T1000 (cell line): ENCODE results near the gene HOXB7.

Experiments used
- DNase-seq: peaks from one replicate; lab custom pipeline; 2025; ENCODE audit warnings: mixed read lengths; lab: John Stamatoyannopoulos, UW

The HOXB7 gene

DNA sequence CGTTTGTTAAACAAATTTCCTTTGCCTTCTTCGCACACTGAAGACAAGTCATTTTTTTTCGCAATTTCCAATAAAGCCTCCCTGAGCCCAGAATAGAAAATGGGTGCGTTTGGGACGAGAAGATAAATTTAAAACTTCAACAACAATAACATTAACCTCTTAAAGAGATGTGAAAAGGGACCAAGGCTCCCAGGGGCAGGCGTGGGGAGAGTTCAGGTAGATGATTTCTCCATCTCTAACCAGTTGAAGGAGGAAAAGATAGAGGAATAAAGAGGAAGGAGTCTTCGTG is 31.4 kb downstream of the HOXB7 start:
- no peak for DNase-seq

DNA sequence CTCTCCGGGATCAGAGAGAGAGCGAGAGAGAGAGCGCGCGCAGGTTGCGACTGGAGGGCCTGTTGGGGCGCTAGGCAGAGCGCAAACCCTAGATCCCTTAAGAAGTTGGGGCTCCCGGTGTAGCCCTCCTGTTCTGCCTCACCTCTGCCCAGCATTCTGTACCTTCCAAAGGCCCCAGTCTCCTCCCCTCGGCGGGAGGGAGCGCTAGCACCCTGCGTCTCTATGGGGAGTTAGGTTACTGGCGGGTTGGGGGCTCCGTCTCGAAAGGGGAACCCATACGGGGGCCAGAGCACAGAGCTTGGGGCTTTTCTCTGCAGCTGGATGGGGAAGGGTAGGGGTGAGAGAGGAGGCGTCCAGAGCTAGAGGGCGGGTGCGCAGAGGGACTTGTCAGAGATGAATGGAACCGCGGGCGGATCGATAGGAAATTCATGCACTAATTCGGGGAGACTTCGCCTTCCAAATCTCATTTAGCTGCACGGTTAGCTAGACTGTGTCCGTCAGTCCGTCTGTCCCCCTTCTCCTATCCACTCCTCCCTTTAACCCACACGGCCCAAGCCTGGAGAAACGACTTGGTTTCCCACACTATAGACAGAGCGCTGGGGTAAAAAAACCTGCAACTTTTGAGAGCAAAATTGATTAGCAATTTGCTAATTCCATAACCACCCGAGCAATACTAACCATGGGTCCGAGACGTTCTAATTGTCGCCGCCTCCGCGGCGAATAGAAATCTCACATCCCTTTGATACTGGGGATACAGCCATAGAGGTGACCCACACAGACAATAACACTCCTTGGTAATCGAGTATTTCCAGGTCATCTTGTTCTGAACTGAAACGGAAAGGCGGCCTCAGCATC is 32.0 kb downstream of the HOXB7 start:
- no peak for DNase-seq

DNA sequence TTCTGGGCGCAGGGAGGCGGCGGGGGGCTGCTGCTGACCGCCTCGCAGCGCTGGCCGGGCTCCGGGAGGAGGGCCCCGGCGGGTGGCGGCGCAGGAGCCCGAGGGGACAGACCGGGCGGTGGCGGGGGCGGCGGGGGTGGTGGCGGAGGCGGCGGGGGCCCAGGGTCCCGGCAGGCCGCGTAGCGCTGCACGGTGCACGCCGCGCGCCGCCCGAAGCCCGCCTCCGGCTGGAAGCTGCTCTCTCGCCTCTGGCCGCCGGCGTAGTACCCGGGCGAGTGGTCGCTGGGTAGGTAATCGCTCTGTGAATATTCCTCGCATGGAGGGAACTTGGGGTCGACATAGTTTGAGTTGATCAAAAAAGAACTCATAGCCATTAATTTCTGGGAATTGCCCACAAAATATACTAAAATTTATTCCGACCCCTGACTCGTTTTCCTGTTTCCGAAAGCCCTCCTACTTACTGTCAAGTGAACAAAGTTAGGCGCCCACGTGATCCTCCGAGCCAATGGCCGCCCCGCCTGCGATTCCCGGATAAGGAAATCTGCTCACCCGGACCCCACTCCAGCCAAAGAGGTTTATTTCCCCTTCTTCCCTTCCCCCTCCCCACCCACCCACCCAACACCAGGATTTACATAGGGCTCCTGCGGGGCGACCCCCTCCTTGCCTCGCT is 32.7 kb downstream of the HOXB7 start, which contains the start of gene HOXB4:
HOXB4 (minus strand) TSS at position 405 of the 670 bp plus-strand sequence; CDS start at position 374, 31 bp downstream.
- peak; percentile 25 for DNase-seq

DNA sequence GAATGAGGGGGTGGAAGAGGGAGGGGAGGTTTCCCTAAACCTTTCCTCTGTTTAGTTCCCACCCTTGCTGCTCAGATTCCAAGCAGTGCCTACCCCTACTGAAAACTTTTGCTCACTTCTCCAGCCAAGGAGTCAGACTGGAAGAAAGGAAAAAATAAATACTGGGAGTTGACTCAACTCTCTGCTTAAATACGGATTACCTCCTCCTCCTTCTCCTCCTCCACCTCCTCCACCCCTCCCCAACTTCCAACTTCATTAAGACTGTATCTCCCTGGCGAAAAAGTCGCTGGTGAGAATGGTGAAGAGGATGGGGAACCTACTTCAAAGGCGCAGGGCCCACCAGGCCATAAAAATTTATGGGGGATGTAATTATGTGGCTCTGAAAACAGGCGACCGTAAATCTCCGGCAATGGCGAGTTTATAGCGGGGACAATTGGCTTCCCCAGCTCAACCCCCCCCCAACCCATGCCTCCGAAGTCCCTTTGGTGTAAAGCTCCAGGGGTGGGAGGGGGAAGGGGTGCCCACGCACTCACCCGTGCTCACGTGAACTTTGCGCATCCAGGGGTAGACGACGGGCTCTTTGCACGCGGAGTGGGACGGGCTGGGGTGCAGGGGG is 33.4 kb downstream of the HOXB7 start:
- no peak for DNase-seq

DNA sequence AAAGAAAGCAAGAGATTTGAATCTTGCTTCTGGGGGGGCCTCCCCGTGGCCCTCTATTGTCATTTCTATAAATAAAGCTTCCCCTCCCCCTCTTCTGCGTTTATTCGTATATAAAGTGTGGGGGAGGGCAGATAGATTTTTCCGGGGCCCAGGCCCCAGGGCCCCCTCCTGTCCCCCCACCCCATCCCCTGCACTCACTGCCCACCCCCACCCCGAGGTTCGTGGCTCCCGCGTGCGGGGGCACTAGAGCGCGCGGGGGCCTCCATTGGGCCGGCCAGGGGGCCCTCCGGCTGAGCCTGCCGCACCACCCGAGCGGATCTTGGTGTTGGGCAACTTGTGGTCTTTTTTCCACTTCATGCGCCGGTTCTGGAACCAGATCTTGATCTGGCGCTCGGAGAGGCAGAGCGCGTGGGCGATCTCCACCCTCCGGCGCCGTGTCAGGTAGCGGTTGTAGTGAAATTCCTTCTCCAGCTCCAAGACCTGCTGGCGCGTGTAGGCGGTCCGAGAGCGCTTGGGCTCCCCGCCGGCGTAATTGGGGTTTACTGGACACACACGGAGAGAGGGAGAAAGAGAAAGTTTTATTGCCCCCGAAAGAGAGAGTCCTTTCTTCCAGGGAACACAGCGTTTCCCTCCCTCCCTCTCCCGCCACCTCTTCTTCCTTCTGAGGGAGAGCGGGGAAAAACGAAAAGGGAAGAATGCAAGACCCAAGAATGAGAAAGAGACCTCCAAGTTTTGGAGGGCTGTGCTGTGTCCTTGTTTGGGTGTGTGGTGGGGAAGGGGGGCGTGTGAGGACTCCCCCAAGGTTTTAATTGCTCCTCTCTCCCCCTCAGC is 34.1 kb downstream of the HOXB7 start:
- no peak for DNase-seq

DNA sequence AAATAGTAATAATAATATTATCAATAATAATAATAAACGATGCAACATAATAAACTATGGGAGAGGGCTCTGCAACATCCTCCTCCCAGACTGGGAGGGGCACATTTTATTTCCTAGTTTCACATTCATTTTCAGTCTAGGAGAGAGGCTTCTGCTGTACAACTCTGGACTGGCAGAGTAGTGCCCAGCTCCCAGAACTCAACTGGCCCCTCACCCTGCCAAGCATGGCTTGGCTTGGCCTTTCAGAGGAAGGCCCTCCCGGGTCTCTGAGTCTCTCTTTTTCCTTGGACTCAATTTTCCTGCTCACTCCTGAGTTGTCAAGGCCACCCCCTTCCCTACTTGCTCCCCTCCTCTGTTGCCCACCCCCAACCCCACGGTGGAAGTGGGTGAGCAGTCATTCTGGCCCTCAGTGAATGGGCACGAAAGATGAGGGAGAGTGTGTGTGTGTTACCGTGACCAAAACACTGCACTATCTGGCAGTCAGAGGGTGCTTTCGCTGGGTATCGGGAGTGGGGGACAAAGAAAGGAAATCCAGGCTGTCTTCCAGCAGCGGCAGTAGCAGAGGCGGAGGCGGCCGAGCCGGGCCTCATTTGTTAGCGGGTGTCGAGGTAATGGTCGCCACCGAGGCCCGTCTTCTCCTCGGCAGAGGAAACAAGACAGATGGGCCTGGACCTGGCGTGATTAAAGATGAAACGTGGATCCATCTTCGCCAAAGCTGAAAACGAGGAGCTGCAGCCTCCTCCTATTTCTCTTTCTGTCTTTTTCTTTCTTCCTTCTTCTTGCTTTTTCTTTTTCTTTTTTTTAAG is 34.9 kb downstream of the HOXB7 start:
- no peak for DNase-seq

DNA sequence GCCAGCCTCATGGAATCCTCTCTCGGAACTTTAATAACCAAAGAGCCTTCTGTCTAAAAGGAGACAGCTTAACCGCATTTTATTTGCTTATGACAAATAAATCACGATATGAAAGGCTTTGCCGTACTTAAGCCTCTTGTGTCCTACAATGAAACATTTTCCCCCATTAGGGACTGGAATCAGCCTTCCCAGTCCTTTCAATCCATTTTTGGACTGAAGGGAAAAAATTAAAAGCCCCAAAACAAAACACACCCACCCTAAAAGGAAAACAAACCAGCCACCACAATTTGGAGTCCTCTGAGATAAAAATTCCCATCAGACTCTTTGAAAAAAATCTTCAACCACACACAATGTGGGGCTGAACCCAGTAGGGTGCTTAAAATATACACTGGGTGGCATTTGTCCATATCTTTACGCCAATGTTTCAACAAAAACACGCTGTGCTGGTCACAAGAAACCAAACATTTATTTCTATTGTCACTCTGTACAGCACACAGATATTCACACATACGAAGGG is 35.7 kb downstream of the HOXB7 start:
- DNase-seq = no peak

DNA sequence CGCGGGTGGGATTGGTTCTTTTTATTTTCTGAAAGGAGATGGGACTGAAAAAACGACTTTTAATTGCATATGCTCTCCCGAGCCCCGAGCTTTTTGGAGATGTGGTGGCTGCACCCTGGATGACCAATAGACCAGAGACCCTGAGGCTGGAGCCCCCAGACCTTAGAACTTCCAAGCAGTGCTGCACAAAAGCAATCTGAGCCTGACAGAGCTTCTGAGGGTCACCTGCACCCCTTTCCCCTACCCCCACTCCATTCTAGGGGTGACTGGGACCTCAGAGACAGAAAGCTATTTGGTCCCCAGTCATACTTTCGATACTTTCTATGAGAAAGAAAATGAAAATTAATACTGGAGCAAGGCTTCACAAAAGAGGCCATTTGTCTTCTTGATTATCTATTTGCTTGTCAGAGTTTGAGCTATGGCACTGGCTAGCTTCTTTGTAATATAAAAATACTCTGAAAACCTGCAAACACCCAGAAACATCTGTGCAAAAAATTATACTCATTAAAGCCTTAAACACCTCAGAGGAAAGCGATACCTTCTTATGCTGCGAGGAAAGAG is 36.2 kb downstream of the HOXB7 start:
- no peak for DNase-seq

DNA sequence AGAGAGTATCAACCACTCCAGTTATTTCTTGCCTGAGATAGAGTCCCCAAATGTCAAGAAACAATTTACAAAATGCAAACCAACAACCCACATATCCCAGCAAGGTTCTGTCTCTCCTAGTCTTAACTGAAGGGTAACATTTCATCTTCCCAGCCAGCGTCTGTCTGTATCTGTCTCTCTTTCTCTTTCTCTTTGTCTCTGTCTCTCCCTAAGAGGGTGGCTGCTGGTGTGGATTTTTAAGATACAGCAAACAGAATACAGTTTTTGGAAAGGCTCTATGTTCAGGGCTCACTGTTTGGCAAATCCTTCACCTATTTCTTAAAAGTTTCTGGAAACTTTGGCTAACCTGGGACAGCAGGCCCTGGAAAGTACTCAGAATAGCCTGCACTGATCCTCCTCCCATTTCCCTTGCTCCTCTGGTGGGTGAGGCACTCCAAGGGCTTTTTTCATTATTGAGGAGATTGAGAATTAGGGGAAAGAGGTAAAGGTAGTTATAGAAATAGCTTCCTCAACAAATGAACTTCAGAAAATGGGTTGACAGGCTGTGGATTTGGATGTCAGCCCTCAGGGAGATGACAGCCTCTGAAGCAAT is 38.9 kb downstream of the HOXB7 start:
- no peak for DNase-seq

DNA sequence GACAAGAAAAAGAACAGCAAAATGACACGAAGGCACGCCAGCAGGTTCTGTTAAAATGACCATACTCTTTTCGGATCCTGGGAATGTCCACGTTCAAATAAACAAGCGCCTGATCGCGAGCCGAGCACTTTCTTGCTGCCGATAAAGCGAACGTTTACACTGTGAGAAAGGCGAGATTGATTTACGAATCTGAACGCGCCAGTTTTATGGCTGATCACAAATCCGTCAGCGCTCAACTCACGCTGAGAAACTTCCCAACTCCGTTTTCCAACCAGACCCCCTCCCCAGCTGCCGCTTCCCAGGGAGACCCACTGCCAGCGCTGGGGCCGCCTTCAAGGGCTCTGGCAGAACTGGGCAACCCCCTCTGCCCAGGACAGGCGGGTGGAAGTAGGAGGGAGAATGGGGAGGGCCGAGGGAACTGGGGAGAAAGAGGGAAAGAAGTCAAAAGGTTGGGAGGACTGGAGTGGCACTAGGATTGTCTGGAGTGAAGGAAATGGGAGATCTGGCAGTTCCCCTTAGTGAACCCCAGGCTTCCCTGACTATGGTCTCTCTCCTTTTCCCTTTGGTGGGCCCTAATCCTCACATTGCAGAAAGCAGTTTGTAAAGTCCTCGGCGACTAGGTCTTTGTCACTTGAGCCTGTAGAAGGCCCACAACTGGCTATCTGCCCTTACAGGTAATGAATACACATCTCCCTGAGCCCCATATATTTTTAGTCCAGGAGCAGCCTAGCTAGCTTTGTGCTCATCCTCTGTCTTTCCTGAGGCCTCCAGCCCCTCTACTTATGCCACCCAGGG is 39.6 kb downstream of the HOXB7 start:
- no peak for DNase-seq

DNA sequence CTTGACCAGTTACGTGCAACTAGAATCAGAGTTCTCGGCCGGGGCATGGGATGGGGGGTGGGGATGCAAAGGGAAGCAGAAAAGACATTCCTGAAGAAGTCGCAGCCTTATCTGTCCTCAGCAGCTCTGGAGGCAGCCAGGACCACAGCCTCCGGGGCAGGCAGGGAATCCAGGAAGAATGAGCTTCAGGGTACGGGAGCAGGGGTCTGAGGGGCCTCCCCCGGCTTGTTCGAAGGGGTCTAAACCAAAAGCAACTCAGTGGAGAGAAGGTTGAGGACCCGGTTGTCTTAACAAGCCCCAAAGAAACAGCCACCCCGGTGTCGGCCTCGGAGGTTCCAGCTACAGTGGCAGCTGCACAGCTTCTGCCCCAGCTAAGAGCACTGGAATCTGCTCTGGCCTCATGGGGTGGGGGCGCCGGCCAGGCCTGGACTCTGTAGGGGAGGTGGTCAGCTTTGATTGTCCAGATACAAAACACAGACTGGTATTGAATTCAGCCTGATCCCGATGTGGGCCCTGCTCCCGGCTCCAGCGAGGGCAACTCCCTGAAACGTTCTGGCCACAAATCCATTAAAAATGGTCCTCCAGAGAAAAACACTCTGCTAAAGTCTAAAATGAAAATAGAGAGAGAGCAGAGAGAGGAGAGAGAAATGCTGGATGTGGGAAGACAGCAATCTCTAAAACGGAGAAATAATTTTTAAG is 40.3 kb downstream of the HOXB7 start:
- DNase-seq = no peak

DNA sequence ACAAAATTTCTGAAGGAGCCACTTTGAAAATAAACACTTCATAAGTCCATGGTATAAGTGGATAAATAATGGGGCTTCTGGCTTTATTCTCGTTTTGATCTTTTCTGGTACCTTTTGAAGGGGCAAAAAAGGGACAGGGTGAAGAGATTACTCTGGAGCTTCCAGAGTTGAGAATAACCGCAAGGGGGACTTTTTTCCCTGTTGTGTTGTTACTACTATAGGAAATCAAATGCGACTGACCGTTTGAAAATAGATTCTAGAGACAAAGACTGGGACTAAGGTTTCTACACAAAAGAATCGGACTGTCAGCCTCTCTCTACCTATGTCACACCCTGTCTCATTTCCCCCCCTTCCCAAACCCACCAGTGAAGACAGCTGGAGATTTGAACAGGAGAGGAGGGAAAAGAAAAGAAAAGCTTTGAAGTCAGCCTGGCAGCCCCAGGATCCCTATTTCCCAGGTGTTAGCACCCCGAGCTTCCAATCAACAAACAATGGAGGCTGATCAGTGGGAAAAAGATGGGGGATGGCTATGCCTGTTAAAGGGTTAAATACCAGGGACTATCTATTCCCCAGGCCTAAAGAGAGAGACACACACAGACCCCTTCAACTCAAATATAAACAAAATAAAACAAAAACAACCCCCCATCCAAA is 41.0 kb downstream of the HOXB7 start:
- DNase-seq = no peak

DNA sequence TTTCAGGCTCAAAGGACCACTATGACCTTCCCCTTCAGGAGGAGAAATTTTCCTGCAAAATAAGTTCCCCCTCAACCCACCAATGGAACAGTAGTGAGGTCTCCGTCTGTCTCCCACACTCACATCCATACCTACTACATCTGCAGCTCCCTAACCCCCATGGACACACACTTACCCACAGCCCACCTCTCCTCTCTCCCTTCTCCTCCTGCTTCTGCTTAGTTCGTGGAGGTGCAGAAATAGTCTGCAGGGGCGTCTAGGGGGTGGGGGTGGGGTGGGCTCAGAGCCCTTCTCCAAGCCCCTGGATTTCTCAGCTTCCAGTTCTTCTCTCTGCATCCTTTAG is 41.6 kb downstream of the HOXB7 start:
- no peak for DNase-seq

DNA sequence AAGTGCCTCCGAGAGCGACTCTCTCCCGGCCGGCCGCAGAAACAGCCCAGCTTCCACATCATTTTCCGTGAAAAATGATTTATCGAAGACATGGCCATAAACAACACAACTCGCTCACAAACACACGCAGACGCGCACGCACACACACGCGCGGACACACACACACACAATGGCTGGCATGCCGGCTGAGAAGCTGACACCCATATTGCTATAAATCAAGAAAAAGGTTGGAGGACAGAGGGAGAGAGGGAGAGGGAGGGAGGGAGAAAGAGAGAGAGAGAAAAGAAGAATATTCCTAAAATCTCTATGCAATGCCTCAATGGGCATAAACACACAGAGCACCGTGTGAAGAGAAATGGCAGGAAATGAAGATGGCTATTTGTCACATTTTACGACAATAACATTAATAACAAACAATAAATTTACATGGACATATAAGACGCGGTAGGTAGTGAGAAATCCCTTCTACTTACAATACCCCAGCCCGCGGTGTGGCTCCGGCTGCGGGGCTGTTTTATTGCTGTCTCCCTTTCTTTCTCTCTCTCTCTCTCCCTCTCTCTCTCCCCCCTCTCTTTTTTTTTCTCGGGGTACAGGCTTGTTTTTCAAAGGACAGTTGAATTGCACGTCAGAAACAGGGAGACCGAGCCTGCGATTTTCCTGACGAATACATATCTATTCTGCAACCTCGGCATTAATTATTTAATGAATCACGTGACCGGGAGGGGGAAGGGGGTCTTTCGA is 42.1 kb downstream of the HOXB7 start:
- no peak for DNase-seq

DNA sequence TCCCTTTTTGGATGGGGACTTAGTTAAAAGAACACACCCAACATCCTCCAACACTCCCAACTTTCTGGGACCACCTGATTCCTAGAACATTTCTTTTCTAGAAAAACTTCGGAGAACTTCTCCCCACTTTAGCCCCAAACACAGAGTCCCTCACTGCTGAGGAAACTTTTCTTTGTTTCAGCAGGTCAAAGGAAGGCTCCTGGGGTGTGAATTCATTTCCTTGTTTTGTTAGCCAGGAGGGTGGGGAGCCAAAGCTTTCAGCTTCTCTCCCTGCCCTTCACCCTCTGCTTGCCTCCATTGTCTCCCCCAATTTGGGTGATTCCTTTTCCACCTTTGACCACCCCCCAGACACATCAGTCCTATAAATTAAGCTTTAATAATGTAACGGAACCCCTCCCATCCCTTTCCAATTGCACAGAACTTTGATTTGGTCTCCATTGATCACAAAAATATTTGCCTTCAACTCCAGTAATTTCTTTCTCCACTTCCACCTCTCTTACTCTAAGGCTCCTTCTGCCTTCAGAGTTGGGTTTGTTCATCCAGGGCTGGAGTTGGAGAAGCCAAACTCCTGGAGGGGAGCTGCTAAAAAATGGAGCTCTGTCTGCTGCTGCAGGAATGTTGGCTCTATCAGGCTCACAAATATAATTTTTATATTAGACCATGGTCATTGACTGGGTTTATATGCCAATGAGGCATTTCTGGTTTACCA is 43.0 kb downstream of the HOXB7 start:
- DNase-seq = no peak

DNA sequence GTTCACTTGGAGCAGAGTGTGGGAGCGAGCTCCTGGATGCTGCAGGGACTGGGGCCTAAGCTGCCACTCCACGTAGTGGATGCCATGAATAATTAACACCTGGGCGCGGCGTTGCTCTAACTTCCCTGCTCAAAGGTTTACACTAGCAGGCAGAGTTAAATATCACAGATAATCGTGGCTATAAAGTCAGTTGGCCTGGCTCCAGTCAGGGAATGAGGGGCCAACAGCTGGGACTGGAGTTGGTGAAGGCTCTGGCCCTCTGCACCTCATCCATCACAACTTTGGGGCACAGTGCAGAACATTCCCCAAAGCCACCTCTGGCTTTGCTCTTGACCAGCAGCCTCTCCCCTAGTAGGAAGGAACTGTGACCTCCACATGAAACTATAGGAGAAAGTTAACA is 43.6 kb downstream of the HOXB7 start:
- no peak for DNase-seq

DNA sequence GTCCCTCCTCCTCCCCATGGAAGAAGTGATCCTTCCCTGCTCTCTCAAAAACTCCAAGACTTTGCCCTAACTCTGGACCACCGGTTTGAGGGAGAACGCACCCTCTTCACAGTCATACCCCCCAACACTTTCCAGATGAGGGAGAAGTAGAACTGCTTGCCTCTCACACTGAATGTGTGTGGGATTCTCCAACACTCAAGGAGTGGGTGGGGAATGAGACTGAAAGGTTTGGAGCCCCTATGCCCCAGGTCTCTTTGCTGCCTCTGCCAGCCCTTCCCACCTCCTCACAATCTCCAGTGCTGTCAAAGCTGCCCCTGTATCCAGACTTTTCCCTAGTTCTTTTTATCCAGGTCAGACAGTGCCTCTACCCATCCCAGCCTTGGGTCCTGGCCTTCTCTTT is 44.1 kb downstream of the HOXB7 start:
- no peak for DNase-seq
